ENCODE results near the gene RPGR. TPM values are rescaled to one million over a fixed set of nuclear protein-coding genes. Genes with fewer than 3 reads are reported as not detected.

RPGR gene
- total RNA-seq, 1 donor, result 4.3 TPM

DNA sequence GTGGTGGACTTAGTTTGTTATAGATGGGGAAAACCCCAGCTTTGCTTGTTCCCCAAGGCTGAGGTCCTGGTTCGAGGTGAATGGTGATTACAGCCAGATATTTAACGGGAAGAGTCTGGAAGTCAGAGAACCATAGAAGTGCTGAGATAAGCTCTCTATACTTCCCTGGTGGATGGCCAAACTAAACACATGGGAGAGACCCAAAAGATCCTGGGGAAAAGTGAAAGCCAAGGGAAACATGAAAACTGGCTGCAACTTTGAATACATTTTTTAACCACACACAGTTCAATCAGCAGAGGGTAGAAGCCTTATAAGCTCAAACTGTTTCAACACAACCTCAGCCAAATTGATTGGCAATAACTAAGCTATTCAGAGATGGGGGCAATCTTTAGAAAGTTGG, 77.3 kb downstream of the RPGR start:
- no peak for DNase-seq (ENCODE audit: low read depth)
- TF ChIP-seq CTCF (IDR thresholded peaks at IDR 0.05; ENCODE audit: insufficient read depth, low read depth, low read length), result no peak
- H3K4me3 ChIP-seq (ENCODE audit: low read depth, low read length), result no peak overlapping the region

GRCh38 chrX:38247051-38247450, 80.3 kb downstream of the RPGR start:
- TF ChIP-seq CTCF (IDR thresholded peaks at IDR 0.05; ENCODE audit: insufficient read depth, low read depth, low read length), result no peak
- H3K4me3 ChIP-seq (ENCODE audit: low read depth, low read length), result no peak overlapping the region
- DNase-seq (ENCODE audit: low read depth), result no peak

DNA sequence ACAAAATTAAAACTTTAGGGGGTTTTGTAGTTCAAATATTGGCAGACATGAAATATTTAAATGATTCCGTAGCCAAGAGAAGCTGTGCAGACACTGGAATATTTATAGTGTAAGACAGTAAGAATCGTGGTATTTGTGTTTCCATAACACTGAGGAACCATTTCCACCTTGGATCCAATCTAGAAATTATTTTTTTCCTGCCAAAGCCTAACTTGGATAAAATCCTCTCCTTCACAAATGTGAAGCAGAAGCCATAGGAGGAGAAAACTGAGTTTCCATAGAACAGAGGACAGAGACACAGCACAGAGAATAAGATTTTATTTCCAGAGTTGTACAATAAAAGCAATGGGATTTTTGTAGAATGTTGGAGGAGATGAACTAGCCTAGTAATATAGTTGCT, 86.8 kb downstream of the RPGR start:
- TF ChIP-seq CTCF (IDR thresholded peaks at IDR 0.05; ENCODE audit: insufficient read depth, low read depth, low read length), result no peak
- DNase-seq (ENCODE audit: low read depth), result no peak
- H3K4me3 ChIP-seq (ENCODE audit: low read depth, low read length), result no peak overlapping the region

GRCh38 chrX:38236901-38237615, 90.3 kb downstream of the RPGR start:
- DNase-seq (ENCODE audit: low read depth), result no peak
- no peak for TF ChIP-seq CTCF (IDR thresholded peaks at IDR 0.05; ENCODE audit: insufficient read depth, low read depth, low read length)
- H3K4me3 ChIP-seq (ENCODE audit: low read depth, low read length), result no peak overlapping the region

- peak; percentile 63 for DNase-seq (ENCODE audit: low read depth)
- no peak overlapping the region for H3K4me3 ChIP-seq (ENCODE audit: low read depth, low read length)
- no peak for TF ChIP-seq CTCF (IDR thresholded peaks at IDR 0.05; ENCODE audit: insufficient read depth, low read depth, low read length)
Observed at GRCh38 chrX:38233891-38234667, 93.2 kb downstream of the RPGR start.

DNA sequence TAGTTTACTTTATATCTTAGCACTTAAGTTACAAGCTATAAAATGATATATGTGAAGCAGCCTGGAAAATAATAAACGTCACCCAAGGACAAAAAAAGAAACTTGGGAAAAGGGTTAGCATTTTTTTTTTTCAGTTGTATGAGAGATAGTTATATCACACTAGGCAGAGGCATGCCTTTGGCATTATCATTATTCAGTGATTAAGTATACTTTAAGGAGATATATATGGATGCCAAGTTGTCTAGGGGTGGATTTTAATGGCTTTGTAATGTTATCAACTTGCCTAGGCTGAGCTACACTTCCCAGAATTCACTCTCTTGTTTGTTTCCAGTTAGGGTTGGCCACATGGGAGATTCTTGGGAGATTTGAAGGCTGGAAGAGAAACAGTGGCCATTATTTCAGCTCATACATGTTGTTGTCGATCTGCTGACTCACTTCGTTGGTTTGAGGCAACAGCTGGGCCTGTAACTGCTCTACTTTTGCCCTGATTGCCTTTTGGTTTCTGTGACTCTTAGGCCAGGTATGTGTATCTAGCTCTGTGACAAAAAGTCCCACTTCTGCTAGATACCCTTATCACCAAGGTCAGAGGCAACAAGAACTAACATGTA, 95.1 kb downstream of the RPGR start:
- no peak overlapping the region for H3K4me3 ChIP-seq (ENCODE audit: low read depth, low read length)
- DNase-seq (ENCODE audit: low read depth), result peak; percentile 42
- no peak for TF ChIP-seq CTCF (IDR thresholded peaks at IDR 0.05; ENCODE audit: insufficient read depth, low read depth, low read length)
